Measurements from ENCODE around the gene ZBTB20. TPM values are rescaled to one million over a fixed set of nuclear protein-coding genes. Genes with fewer than 3 reads are reported as not detected.

ZBTB20 gene
- total RNA-seq, 1 experiment from 2014 or later, result 12.8 TPM

- POLR2A ChIA-PET, result no interaction called here
- H3K9me3 Mint-ChIP-seq (ENCODE audit: unreplicated experiment), result no peaks in the 10 kb centered on the region
- CTCF ChIA-PET, result no interaction called here
- peaks cover 2% of the 10 kb centered on the region; the same call in 1 of the 2 replicates for H3K4me1 ChIP-seq
- H3K4me3 ChIP-seq (ENCODE audit: low read depth, low read length), result no peak overlapping the region
- no peak for TF ChIP-seq CTCF (IDR thresholded peaks at IDR 0.05; ENCODE audit: insufficient read depth in 1 of 2, low read depth in 1 of 2, low read length in 1 of 2, severe bottlenecking in 1 of 2, unreplicated experiment in 1 of 2)
- H3K27me3 ChIP-seq (replicated peaks; ENCODE audit: control insufficient read depth, insufficient read depth, low read length), result no peaks in the 10 kb centered on the region
- H3K4me1 Mint-ChIP-seq (ENCODE audit: low read depth, unreplicated experiment), result no peaks in the 10 kb centered on the region
- intact Hi-C loops (cut with micrococcal nuclease; ENCODE audit: unreplicated experiment), result no loop called here
- H3K27me3 Mint-ChIP-seq (ENCODE audit: insufficient read depth, unreplicated experiment), result no peaks in the 10 kb centered on the region
- no peak for DNase-seq
- H3K9me3 ChIP-seq, result no peaks in the 10 kb centered on the region; the same call in 1 of the 2 replicates
- BruUV-seq (replicated peaks), result no TSS peak
- H3K27ac Mint-ChIP-seq (ENCODE audit: unreplicated experiment), result no peak overlapping the region
- H3K36me3 Mint-ChIP-seq (ENCODE audit: insufficient read depth, unreplicated experiment), result no peaks in the 10 kb centered on the region
- no peaks in the 10 kb centered on the region for H3K36me3 ChIP-seq (ENCODE audit: control insufficient read depth, insufficient read depth, low read length)
- no peak overlapping the region for H3K4me3 Mint-ChIP-seq (ENCODE audit: unreplicated experiment)
These were observed 501.7 kb downstream of the ZBTB20 start for GRCh38 chr3:114645392-114645791.

- Mint-ChIP-seq H3K4me1 (ENCODE audit: low read depth, unreplicated experiment) (no peaks in the 10 kb centered on the region), H3K9me3 (ENCODE audit: unreplicated experiment) (no peaks in the 10 kb centered on the region), H3K36me3 (ENCODE audit: insufficient read depth, unreplicated experiment) (no peaks in the 10 kb centered on the region), H3K27ac (ENCODE audit: unreplicated experiment) (no peak overlapping the region), H3K27me3 (ENCODE audit: insufficient read depth, unreplicated experiment) (no peaks in the 10 kb centered on the region), H3K4me3 (ENCODE audit: unreplicated experiment) (no peak overlapping the region)
- DNase-seq, result no peak
- POLR2A ChIA-PET, result no interaction called here
- H3K4me1 ChIP-seq, result no peaks in the 10 kb centered on the region; the same call in 1 of the 2 replicates
- no TSS peak for BruUV-seq (replicated peaks)
- no peaks in the 10 kb centered on the region; the same call in 1 of the 2 replicates for H3K9me3 ChIP-seq
- no peaks in the 10 kb centered on the region for H3K27me3 ChIP-seq (replicated peaks; ENCODE audit: control insufficient read depth, insufficient read depth, low read length)
- TF ChIP-seq CTCF (IDR thresholded peaks at IDR 0.05; ENCODE audit: insufficient read depth in 1 of 2, low read depth in 1 of 2, low read length in 1 of 2, severe bottlenecking in 1 of 2, unreplicated experiment in 1 of 2), result no peak
- no peak overlapping the region for H3K4me3 ChIP-seq (ENCODE audit: low read depth, low read length)
- intact Hi-C loops (cut with micrococcal nuclease; ENCODE audit: unreplicated experiment), result no loop called here
- no peaks in the 10 kb centered on the region for H3K36me3 ChIP-seq (ENCODE audit: control insufficient read depth, insufficient read depth, low read length)
- CTCF ChIA-PET, result no interaction called here
These were observed 502.7 kb downstream of the ZBTB20 start for GRCh38 chr3:114644367-114644766.

GRCh38 chr3:114642951-114643741 is 503.9 kb downstream of the ZBTB20 start:
- intact Hi-C loops (cut with micrococcal nuclease; ENCODE audit: unreplicated experiment), result no loop called here
- Mint-ChIP-seq H3K27me3 (ENCODE audit: insufficient read depth, unreplicated experiment) (no peaks in the 10 kb centered on the region), H3K4me1 (ENCODE audit: low read depth, unreplicated experiment) (no peaks in the 10 kb centered on the region), H3K36me3 (ENCODE audit: insufficient read depth, unreplicated experiment) (no peaks in the 10 kb centered on the region), H3K9me3 (ENCODE audit: unreplicated experiment) (no peaks in the 10 kb centered on the region), H3K4me3 (ENCODE audit: unreplicated experiment) (no peak overlapping the region), H3K27ac (ENCODE audit: unreplicated experiment) (no peak overlapping the region)
- H3K27me3 ChIP-seq (replicated peaks; ENCODE audit: control insufficient read depth, insufficient read depth, low read length), result no peaks in the 10 kb centered on the region
- BruUV-seq (replicated peaks), result no TSS peak
- H3K4me3 ChIP-seq (ENCODE audit: low read depth, low read length), result no peak overlapping the region
- ChIA-PET POLR2A (no interaction called here), CTCF (no interaction called here)
- no peaks in the 10 kb centered on the region; the same call in 1 of the 2 replicates for H3K9me3 ChIP-seq
- TF ChIP-seq CTCF (IDR thresholded peaks at IDR 0.05; ENCODE audit: insufficient read depth in 1 of 2, low read depth in 1 of 2, low read length in 1 of 2, severe bottlenecking in 1 of 2, unreplicated experiment in 1 of 2), result no peak
- H3K4me1 ChIP-seq, result no peaks in the 10 kb centered on the region
- no peak for DNase-seq
- no peaks in the 10 kb centered on the region for H3K36me3 ChIP-seq (ENCODE audit: control insufficient read depth, insufficient read depth, low read length)

Measured in Caco-2 (cell line).